ENCODE results near the gene CLASP1. TPM values are rescaled to one million over a fixed set of nuclear protein-coding genes. Genes with fewer than 3 reads are reported as not detected.

The CLASP1 gene
- total and polyA plus RNA-seq, 3 donors from 2014 or later: 43.8 to 130 (median 103) TPM

- no peak for TF ChIP-seq POLR2A (IDR thresholded peaks at IDR 0.05)
- Histone ChIP-seq H3K27me3 (no peaks in the 10 kb centered on the region), H3K4me1 (no peaks in the 10 kb centered on the region), H3K9me3 (no peaks in the 10 kb centered on the region), H3K27ac (no peak overlapping the region), H3K36me3 (ENCODE audit: low read depth, missing control alignments) (no peaks in the 10 kb centered on the region), H3K4me3 (no peak overlapping the region)
- no peak for DNase-seq
- intact Hi-C loops (cut with DNase I; ENCODE audit: low total_unique reads): no loop called here
- WGBS, 2 donors: 71 to 76% methylated on average over 1 of the region's 1 CpG
Measured at GRCh38 chr2:121588357-121588756, 60.9 kb downstream of the CLASP1 start.

GRCh38 chr2:121587131-121587530, 62.1 kb downstream of the CLASP1 start:
- Histone ChIP-seq H3K4me1 (no peaks in the 10 kb centered on the region), H3K27me3 (no peaks in the 10 kb centered on the region), H3K4me3 (no peak overlapping the region), H3K27ac (no peak overlapping the region), H3K36me3 (ENCODE audit: low read depth, missing control alignments) (no peaks in the 10 kb centered on the region), H3K9me3 (no peaks in the 10 kb centered on the region)
- no peak for DNase-seq
- 81 to 96% methylated on average over 3 to 4 of the region's 4 CpGs for WGBS, 2 donors
- TF ChIP-seq CTCF (IDR thresholded peaks at IDR 0.05): no peak
- no peak for TF ChIP-seq POLR2A (IDR thresholded peaks at IDR 0.05)
- intact Hi-C loops (cut with DNase I; ENCODE audit: low total_unique reads): no loop called here

GRCh38 chr2:121584741-121585140, 64.5 kb downstream of the CLASP1 start:
- Histone ChIP-seq H3K4me3 (no peak overlapping the region), H3K27ac (no peak overlapping the region), H3K4me1 (peaks cover 4% of the 10 kb centered on the region), H3K36me3 (ENCODE audit: low read depth, missing control alignments) (no peaks in the 10 kb centered on the region), H3K27me3 (no peaks in the 10 kb centered on the region), H3K9me3 (no peaks in the 10 kb centered on the region)
- DNase-seq: no peak
- 90 to 99% methylated on average over 4 of the region's 4 CpGs for WGBS, 2 donors
- intact Hi-C loops (cut with DNase I; ENCODE audit: low total_unique reads): no loop called here
- TF ChIP-seq CTCF (IDR thresholded peaks at IDR 0.05): no peak
- TF ChIP-seq POLR2A (IDR thresholded peaks at IDR 0.05): no peak

GRCh38 chr2:121583555-121583954, 65.7 kb downstream of the CLASP1 start:
- Histone ChIP-seq H3K27ac (no peak overlapping the region), H3K36me3 (ENCODE audit: low read depth, missing control alignments) (no peaks in the 10 kb centered on the region), H3K27me3 (no peaks in the 10 kb centered on the region), H3K4me1 (peaks cover 4% of the 10 kb centered on the region), H3K4me3 (no peak overlapping the region), H3K9me3 (no peaks in the 10 kb centered on the region)
- TF ChIP-seq POLR2A (IDR thresholded peaks at IDR 0.05) (no peak), CTCF (IDR thresholded peaks at IDR 0.05) (no peak)
- intact Hi-C loops (cut with DNase I; ENCODE audit: low total_unique reads): no loop called here
- 88 to 89% methylated on average over 3 of the region's 3 CpGs for WGBS, 2 donors
- no peak for DNase-seq

- no peak overlapping the region for H3K27ac ChIP-seq
- H3K9me3 ChIP-seq: no peaks in the 10 kb centered on the region
- no peak for TF ChIP-seq POLR2A (IDR thresholded peaks at IDR 0.05)
- TF ChIP-seq CTCF (IDR thresholded peaks at IDR 0.05): no peak
- H3K27me3 ChIP-seq: no peaks in the 10 kb centered on the region
- peaks cover 4% of the 10 kb centered on the region for H3K4me1 ChIP-seq
- no peak for DNase-seq
- H3K4me3 ChIP-seq: no peak overlapping the region
- intact Hi-C loops (cut with DNase I; ENCODE audit: low total_unique reads): no loop called here
- no peaks in the 10 kb centered on the region for H3K36me3 ChIP-seq (ENCODE audit: low read depth, missing control alignments)
Measured at GRCh38 chr2:121582272-121582671, 67.0 kb downstream of the CLASP1 start.
